GM21786 (cell line): ENCODE measurements around the gene SERPIND1.
"Not testable (repeated sequence)": the region's sequence is repeated elsewhere in the genome, so short reads cannot be mapped to it uniquely, and the experiment has no call there.

Experiments
- ATAC-seq: cut with Tn5 transposase; IDR thresholded peaks from one replicate; pipeline ENCODE4 v1.9.1; 2021; ENCODE audit not compliant: unreplicated experiment

The SERPIND1 gene

GRCh38 chr22:20811971-20812660, 38.2 kb downstream of the SERPIND1 start:
- no peak for ATAC-seq

- ATAC-seq = no peak
These were observed 39.1 kb downstream of the SERPIND1 start for GRCh38 chr22:20813056-20813455.

- ATAC-seq = no peak
These were observed 40.4 kb downstream of the SERPIND1 start for GRCh38 chr22:20814221-20814808.

GRCh38 chr22:20815477-20816050, 41.7 kb downstream of the SERPIND1 start:
- no peak for ATAC-seq

GRCh38 chr22:20816559-20816958, 42.6 kb downstream of the SERPIND1 start:
- ATAC-seq = no peak

GRCh38 chr22:20818471-20818870, 44.6 kb downstream of the SERPIND1 start:
- ATAC-seq = no peak

- no peak for ATAC-seq
These were observed 45.6 kb downstream of the SERPIND1 start for GRCh38 chr22:20819471-20819870.

- ATAC-seq = not testable (repeated sequence)
These were observed 47.9 kb downstream of the SERPIND1 start for GRCh38 chr22:20821717-20822239.

- no peak for ATAC-seq
These were observed 48.3 kb downstream of the SERPIND1 start for GRCh38 chr22:20822240-20822639.

- ATAC-seq = no peak
These were observed 49.4 kb downstream of the SERPIND1 start for GRCh38 chr22:20823264-20823663.

- ATAC-seq = not testable (repeated sequence)
These were observed 51.3 kb downstream of the SERPIND1 start for GRCh38 chr22:20825216-20825615.

- ATAC-seq = no peak
These were observed 51.7 kb downstream of the SERPIND1 start for GRCh38 chr22:20825624-20826023.

GRCh38 chr22:20826373-20827152, 52.6 kb downstream of the SERPIND1 start:
- not testable (repeated sequence) for ATAC-seq

- no peak for ATAC-seq
These were observed 55.7 kb downstream of the SERPIND1 start for GRCh38 chr22:20829491-20830134.

- no peak for ATAC-seq
These were observed 59.3 kb downstream of the SERPIND1 start for GRCh38 chr22:20833225-20833665.

- no peak for ATAC-seq
These were observed 60.3 kb downstream of the SERPIND1 start for GRCh38 chr22:20834206-20834605.

- no peak for ATAC-seq
These were observed 60.8 kb downstream of the SERPIND1 start for GRCh38 chr22:20834725-20835124.
